Measurements from ENCODE around the gene RAB34.
"Not testable (repeated sequence)": the region's sequence is repeated elsewhere in the genome, so short reads cannot be mapped to it uniquely, and the experiment has no call there.

The RAB34 gene

GRCh38 chr17:28726226-28726626 lies 8.6 kb upstream of the RAB34 start, which contains the start of gene TLCD1:
Gene TLCD1, minus strand, starts transcription at chr17:28726233. Its CDS starts 136 bp downstream, at chr17:28726097.
- TF ChIP-seq, protein P1, sequence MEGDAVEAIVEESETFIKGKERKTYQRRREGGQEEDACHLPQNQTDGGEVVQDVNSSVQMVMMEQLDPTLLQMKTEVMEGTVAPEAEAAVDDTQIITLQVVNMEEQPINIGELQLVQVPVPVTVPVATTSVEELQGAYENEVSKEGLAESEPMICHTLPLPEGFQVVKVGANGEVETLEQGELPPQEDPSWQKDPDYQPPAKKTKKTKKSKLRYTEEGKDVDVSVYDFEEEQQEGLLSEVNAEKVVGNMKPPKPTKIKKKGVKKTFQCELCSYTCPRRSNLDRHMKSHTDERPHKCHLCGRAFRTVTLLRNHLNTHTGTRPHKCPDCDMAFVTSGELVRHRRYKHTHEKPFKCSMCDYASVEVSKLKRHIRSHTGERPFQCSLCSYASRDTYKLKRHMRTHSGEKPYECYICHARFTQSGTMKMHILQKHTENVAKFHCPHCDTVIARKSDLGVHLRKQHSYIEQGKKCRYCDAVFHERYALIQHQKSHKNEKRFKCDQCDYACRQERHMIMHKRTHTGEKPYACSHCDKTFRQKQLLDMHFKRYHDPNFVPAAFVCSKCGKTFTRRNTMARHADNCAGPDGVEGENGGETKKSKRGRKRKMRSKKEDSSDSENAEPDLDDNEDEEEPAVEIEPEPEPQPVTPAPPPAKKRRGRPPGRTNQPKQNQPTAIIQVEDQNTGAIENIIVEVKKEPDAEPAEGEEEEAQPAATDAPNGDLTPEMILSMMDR (IDR thresholded peaks at IDR 0.05; ENCODE audit: insufficient read depth, low read length, missing control alignments), result no peak
- peak within 1 kb of the TSS; percentile 72 for H3K4me3 ChIP-seq (ENCODE audit: low read depth, low read length)
- CTCF ChIA-PET, result interaction anchor here (0.5 to 17.0 kb wide), 48 partner anchors 7 to 406 kb away, joined by 3 to 603 read pairs (median 6); partner anchors contain the start of genes BLTP2, DHRS13, PHF12 and PROCA1
- DNase-seq (ENCODE audit: low read depth, low spot score), result no peak
- POLR2A ChIA-PET, result interaction anchor here (0.7 to 5.4 kb wide), 18 partner anchors 9 to 390 kb away, joined by 3 to 174 read pairs (median 3); partner anchors contain the start of genes DHRS13, PHF12 and TRAF4

DNA sequence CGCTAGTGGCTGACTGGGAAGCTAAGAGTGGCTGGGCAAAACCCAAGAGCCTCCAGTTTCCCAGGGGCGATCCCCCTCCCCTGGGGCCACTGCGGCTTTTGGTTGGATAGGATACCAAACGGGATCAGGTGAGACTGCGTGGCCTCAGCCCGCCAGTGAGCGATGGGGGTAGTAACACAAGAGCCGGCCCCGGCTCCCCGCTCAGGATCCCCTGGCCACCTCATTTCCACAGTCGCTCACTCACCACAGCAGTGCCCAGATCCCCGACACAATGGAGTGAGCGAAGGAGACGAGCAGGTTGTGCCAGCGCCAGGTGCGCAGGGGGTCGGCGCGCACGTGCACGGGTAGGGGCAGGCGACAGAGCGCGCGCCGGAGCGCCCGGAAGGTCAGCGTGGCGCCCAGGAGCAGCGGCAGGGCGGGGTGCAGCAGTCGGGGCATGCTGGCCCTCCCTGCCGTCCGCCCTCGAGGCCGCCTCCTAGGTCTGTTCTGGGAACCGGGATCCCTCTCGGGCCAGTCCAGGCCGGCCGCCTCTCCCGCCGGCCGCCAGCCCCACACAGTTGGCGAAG lies 8.1 kb upstream of the RAB34 start:
- DNase-seq (ENCODE audit: low read depth, low spot score), result no peak
- ChIA-PET CTCF (interaction anchor here (0.9 to 17.0 kb wide), 29 partner anchors 15 to 406 kb away, joined by 3 to 603 read pairs (median 9); partner anchors contain the start of genes BLTP2, PHF12, PROCA1 and TRAF4), POLR2A (interaction anchor here (0.7 to 5.4 kb wide), 10 partner anchors 11 to 391 kb away, joined by 3 to 174 read pairs (median 9); partner anchors contain the start of genes PHF12, PROCA1 and TRAF4)
- H3K4me3 ChIP-seq (ENCODE audit: low read depth, low read length), result peak overlapping the region; percentile 72
- TF ChIP-seq, protein P1 (IDR thresholded peaks at IDR 0.05; ENCODE audit: insufficient read depth, low read length, missing control alignments), result no peak

DNA sequence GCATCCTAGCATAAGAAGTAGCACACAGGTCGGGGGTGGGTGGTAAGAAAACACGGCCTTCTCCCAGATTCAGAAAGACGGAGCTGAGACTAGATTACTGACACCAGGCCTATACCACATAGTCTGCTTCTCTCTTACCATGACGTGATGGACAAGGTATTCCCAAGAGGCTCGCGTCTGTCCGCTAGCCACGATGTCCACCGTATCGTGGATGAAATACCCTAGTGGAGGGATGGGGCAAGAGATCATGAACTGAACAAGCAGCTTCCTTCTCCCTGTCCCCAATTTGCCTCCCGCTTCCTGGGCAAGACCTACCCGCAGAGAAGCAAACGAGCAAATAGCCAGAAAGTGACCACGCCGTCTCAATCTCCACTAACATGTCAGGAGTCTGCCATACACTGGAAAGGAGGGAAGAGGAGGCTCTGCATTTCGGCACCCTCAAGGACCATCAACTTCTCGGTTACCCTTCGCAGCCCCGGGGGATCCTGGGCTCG lies 7.5 kb upstream of the RAB34 start:
- TF ChIP-seq, protein P1 (IDR thresholded peaks at IDR 0.05; ENCODE audit: insufficient read depth, low read length, missing control alignments), result no peak
- no peak for DNase-seq (ENCODE audit: low read depth, low spot score)
- ChIA-PET CTCF (interaction anchor here (0.6 to 17.0 kb wide), 8 partner anchors 22 to 392 kb away, joined by 3 to 603 read pairs (median 49); partner anchors contain the start of genes PHF12 and TRAF4), POLR2A (interaction anchor here (2.3 to 5.4 kb wide), 3 partner anchors 14 to 227 kb away, joined by 12 to 174 read pairs (median 14); partner anchors contain the start of genes PHF12, PROCA1 and TRAF4)
- H3K4me3 ChIP-seq (ENCODE audit: low read depth, low read length), result peak overlapping the region; percentile 72

DNA sequence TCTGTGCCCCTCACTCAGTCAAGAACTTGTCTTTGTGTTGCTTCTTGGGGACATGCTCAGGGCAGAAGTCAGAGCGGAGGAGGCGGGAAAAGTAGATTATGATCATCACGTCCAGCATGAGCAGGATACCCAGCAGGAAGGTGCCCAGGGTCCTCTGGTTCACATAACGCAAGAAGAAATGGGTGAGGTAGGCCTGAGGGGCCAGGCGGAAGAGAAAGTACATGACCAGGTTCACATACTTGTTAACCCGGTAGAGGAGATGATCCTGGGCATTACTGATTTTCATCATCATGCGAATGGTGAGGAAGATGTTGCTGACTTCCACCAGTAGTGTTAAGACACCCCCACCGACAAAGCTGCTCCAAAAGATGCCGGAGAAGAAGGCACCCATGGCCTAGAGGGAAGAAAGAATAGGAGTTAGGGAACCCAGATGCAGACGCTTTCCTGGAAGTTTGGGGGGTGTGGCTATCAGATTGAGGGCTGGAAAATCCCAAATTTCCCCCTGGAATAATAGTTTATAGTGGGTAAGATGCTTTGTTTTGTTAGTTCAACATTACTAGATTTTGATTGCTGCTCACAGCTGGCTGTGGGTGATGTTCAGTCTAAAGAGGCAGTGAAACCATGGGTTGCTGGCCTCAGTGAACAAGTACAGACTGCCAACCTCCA lies 7.0 kb upstream of the RAB34 start:
- no peak for DNase-seq (ENCODE audit: low read depth, low spot score)
- ChIA-PET CTCF (interaction anchor here (0.6 to 17.0 kb wide), 7 partner anchors 23 to 392 kb away, joined by 3 to 603 read pairs (median 40); partner anchors contain the start of genes PHF12 and TRAF4), POLR2A (interaction anchor here (1.1 to 5.4 kb wide), 3 partner anchors 13 to 76 kb away, joined by 4 to 174 read pairs (median 12); partner anchors contain the start of genes PROCA1 and TRAF4)
- TF ChIP-seq, protein P1 (IDR thresholded peaks at IDR 0.05; ENCODE audit: insufficient read depth, low read length, missing control alignments), result no peak
- H3K4me3 ChIP-seq (ENCODE audit: low read depth, low read length), result peak overlapping the region; percentile 72

- not testable (repeated sequence) for H3K4me3 ChIP-seq (ENCODE audit: low read depth, low read length); DNase-seq (ENCODE audit: low read depth, low spot score)
- POLR2A ChIA-PET, result interaction anchor here (1.1 to 2.8 kb wide), 2 partner anchors 13 to 75 kb away, joined by 4 to 12 read pairs; partner anchors contain the start of gene PROCA1
- CTCF ChIA-PET, result interaction anchor here (5.2 to 17.0 kb wide), 3 partner anchors 24 to 393 kb away, joined by 34 to 603 read pairs (median 155); partner anchors contain the start of genes PHF12 and TRAF4
Observed at GRCh38 chr17:28723836-28724499, 6.3 kb upstream of the RAB34 start.

All from AG04449 (cell line).